Measurements from ENCODE around the gene HSF4.
A peak's percentile ranks its signal among the peaks of the same experiment; 100 is the strongest.
"Not testable (repeated sequence)": the region's sequence is repeated elsewhere in the genome, so short reads cannot be mapped to it uniquely, and the experiment has no call there.

Gene HSF4, protein sequence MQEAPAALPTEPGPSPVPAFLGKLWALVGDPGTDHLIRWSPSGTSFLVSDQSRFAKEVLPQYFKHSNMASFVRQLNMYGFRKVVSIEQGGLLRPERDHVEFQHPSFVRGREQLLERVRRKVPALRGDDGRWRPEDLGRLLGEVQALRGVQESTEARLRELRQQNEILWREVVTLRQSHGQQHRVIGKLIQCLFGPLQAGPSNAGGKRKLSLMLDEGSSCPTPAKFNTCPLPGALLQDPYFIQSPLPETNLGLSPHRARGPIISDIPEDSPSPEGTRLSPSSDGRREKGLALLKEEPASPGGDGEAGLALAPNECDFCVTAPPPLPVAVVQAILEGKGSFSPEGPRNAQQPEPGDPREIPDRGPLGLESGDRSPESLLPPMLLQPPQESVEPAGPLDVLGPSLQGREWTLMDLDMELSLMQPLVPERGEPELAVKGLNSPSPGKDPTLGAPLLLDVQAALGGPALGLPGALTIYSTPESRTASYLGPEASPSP

DNA sequence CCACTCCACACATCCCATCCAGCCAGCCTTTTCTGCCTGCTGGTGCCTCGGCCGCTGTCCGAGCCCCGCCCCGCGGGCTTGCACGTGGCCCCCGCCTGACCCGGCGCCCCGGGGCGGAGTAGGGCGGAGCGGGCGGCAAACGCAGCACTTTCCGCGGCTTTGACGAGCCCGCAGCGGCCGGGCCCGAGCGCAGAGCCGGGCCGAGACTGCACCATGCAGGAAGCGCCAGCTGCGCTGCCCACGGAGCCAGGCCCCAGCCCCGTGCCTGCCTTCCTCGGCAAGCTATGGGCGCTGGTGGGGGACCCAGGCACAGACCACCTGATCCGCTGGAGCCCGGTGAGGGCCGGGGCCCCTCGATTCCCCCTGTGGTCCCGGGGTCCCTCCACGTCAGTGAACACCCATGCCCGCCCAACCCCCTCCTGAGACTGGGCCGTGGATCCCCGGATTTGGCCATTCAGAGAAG lies at the start of gene HSF4:
HSF4 (plus strand) TSS at position 147 of the 463 bp plus-strand sequence; CDS start at position 214, 67 bp downstream.
- peak; percentile 81 for DNase-seq (ENCODE audit: low spot score)

DNA sequence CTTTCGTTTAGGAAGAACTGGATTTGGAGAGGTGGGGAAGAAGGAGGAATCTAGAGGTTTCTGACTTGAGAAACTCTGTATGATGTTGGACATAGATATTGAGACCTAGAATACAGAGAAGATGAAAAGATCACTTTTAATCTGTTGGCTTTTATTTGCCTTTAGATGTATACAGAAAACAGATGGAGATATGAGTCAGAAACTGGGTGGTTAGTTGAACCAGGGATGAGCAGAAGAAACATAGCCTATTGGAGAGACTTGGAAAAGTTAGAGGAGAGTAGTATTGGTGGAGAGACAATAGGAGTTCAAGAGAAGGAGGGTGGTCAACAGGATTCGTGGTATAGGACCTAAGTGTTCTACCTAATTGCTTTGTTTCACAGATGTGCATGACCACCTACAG lies 49.8 kb upstream of the HSF4 start:
- DNase-seq (ENCODE audit: low spot score), result no peak

DNA sequence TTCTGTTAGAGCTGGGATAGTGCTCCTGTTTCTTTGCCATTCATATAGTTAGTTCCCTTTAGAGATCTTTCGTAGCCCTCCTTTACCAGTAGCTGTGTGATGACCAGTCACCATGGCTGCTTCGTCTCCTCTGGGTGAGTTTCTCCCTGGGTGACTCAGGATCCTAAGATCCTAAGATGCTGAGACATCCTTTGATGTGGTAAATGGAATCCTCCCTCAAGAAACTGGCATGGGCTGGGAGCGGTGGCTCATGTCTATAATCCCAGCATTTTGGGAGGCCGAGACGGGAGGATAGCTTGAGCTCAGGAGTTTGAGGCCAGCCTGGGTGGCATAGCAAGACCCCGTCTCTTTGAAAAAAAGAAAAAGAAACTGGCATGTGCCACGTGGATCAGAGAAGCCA lies 48.9 kb upstream of the HSF4 start:
- peak; percentile 83 for DNase-seq (ENCODE audit: low spot score)

DNA sequence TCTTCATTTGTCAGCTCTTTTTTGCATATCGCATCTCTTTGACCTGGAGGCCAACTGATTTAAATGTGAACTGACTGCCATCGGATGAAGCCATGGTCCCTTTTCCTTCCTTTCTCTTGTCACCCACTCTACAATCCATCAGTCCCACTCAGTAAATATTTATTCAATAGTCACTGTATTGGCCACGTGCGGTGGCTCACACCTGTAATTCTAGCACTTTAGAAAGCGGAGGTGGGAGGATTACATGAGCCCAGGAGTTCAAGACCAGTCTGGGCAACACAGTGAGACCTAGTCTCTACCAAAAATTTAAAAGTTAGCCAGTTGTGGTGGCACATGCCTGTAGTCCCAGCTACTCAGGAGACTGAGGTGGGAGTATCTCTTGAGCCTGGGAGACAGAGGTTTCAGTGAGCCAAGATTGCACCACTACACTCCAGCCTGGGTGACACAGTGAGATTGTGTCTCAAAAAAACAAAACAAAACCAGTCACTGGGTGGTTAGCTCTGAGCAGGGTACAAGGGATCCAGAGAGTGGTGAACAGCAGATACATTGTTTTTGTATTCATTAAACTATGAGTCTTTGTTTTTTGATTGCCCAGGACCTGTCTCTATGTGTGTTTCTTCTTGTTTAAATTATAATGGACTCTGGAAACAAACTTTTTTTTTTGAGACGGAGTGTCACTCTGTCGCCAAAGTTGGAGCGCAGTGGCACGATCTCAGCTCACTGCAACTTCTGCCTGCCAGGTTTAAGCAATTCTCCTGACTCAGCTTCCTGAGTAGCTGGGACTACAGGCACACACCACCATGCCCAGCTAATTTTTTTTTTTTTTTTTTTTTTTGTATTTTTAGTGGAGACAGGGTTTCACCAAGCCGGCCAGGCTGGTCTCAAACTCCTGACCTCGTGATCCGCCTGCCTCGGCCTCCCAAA lies 47.9 kb upstream of the HSF4 start:
- DNase-seq (ENCODE audit: low spot score), result no peak

DNA sequence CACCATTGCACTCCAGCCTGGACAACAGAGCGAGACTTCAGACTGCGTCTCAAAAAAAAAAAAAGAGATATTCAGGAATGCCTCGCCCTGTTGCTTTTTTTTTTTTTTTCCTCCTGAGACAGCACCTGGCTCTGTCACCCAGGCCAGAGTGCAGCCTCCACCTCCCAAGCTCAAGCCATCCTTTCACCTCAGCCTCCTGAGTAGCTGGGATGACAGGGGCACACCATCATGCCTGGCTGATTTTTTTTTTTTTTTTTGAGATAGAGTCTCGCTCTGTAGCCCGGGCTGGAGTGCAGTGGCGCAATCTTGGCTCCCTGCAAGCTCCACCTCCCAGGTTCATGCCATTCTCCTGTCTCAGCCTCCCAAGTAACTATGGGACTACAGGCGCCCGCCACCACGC lies 46.8 kb upstream of the HSF4 start:
- no peak for DNase-seq (ENCODE audit: low spot score)

DNA sequence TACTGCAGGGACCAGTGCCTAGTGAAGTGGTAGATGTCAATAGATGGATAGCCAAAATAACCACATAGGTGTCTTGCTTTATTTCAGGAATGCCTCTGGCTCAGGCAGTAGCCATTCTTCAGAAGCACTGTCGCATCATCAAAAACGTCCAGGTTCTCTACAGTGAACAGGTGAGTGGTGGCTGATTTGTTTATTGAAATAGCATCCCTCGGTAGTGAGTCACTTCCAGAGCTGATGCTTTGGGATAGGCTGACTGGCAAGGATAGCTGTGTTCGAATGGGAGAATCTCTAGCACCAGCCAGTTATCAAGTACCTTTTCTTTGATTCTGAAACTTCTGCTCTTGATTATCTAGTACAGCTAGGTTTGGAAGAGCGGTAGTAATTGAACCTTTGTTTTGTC lies 44.5 kb upstream of the HSF4 start:
- DNase-seq (ENCODE audit: low spot score), result no peak

DNA sequence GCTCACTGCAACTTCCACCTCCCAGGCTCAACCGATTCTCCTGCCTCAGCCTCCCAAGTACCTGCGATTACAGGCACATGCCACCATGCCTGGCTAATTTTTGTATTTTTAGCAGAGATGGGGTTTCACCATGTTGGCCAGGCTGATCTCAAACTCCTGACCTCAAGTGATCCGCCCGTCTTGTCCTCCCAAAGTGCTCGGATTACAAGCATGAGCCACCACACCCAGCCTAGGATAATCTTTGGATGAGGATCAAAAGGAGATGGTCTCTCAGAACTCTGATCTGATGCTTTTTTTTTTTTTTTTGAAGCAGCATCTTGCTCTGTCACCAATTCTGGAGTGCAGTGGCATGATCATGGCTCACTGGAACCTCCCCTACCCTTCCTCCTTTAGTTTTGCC lies 41.7 kb upstream of the HSF4 start:
- DNase-seq (ENCODE audit: low spot score), result not testable (repeated sequence)

DNA sequence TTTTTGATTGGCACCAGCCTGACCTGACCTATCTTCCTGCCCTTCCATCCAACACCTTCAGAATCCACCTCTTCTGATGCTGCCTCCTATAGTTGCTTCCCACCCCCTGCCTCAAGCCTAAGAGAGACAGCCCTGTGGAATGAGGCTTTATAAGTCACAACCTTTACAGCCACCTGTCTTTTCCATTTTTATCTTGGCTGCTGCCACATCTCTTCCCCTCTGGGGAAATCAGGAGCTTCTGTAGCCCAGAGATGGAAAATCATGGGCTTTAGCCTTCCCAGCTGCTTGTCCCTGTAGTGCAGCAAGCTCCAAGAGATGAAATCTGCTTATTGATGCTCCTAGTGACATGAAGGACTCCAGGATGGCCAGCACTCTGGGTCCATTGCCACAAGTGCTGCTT lies 36.1 kb upstream of the HSF4 start:
- DNase-seq (ENCODE audit: low spot score), result no peak

DNA sequence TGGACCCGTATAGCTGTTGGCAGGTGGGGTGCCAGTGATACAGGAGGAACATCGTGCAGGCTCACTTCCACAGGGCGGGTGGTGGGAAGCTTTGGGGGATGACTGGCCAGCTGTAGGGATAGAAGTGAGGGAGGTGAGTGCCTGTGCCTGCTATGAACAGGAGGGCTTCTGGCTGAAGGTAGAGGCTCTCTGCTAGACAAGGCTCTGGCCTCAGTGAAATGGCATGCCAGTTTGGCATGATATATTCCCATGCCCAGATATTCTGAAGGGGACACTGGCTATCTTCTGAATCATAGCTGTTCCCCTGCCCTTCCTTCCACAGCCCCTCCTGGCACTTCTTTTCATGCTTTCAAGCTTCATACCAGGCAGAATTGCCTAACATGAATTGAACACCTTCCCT lies 35.7 kb upstream of the HSF4 start:
- DNase-seq (ENCODE audit: low spot score), result no peak

DNA sequence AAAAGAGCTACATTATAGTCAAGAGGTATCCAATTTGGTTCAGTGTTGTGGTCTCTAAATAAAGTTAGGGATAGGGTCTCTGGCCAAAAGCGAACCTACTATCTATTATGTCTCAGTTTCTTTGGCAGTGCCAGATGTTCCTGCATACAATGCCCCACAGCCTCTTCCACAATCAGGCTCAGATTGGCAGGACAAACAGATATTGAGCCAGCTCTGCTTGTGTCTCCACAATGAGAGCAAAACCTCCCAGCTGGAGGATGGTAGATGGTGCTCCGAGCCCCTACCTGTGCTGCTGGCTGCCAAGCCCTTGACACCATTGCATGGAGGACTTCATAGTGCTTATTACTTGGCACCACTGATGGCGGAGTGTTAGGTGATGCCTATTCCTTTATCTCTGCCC lies 35.1 kb upstream of the HSF4 start:
- no peak for DNase-seq (ENCODE audit: low spot score)

DNA sequence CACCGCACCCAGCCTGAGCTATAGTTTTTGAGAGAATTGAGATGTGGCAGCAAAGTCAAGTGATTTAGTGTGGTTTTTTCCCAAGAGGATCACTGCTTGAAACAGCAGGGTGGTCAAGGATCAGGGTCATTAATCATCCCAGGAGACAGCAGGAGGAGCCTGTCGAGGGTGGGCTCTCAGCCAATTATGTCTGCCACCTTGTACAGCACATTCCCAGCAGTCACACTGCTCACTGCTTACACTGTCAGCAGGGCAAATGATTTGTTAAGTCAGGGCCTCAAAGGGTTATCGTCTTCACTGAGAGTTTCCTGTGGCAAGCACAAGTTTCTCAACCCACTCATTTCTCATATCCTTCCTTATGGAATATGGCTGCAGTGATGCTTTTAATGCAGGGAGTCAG lies 26.9 kb upstream of the HSF4 start:
- no peak for DNase-seq (ENCODE audit: low spot score)

DNA sequence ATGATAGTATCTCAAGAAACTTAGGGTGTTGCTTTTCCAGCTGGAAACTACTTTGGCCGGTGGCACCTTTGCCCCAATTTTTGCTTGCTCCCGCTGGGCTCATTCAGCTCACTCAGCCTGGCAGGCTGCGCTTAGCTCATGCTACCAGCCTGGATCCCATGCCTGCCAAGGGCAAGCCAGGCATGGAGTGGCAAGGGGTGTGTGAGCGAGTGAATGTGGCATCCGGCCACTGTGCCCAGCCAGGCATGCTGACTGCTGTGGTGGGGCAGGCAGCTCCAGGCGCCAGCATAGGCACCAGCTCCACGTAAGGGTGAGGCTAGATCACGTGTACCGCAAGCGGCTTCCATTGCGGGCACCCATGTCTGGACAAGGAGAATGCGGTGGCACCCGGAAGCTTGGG lies 23.2 kb upstream of the HSF4 start:
- DNase-seq (ENCODE audit: low spot score), result no peak

DNA sequence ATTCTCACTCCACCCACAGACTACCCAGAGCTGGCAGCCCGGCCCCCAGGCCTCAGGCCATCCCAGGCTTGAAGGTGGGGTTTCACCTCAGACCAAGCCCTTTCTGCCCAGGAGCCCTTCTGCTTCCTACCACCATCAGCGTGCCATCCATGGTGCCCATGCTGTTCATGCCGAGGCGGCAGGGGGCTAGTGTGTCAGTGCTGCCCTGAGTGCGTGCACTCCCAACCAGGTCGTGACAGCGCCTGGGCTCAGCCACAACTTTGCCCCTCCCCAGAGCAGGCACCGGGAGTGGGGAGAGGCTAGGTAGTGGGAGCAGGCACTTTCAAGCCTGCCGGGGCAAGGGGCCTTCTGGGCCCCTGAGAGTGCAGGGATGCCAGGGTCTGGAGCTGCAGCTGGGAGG lies 22.2 kb upstream of the HSF4 start:
- DNase-seq (ENCODE audit: low spot score), result no peak

DNA sequence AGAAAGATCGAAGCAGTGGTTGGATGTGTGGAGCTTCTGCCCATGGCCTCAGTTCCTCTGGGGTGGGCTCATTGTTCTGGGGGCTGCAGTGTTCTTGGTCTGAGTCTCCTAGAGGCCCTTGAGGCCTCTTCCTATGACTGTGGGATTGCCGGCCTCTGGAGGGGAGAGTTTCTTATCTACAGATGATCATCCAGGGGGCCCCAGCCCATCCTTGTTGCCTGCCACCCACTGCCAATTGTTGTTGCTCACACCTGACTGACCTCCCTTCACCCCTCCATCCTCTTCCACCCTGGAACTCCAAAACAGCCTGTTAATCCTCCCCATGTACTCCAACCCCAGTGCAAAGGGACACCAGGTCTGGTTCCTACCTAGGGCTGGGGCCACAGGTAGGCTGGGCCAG lies 19.6 kb upstream of the HSF4 start:
- DNase-seq (ENCODE audit: low spot score), result no peak

DNA sequence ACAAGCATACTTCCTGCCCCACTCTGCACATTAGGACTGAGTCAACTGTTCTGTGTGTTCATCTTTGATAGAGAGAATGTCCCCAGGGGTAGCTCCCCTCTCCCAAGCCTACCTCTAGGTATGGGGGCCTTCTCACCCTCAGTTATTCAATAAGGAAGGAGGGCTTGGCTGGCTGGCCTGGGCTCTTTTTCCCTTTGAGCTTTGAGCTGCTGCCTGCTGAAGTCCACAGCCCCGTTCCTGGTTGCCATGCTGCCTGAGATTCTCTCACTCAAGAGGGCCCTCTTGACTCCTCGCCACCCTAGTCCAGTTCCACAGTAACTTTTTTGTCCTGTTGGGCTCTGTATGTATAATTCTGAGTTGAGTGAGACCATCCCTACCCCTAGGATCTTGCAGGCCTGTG lies 18.8 kb upstream of the HSF4 start:
- no peak for DNase-seq (ENCODE audit: low spot score)

DNA sequence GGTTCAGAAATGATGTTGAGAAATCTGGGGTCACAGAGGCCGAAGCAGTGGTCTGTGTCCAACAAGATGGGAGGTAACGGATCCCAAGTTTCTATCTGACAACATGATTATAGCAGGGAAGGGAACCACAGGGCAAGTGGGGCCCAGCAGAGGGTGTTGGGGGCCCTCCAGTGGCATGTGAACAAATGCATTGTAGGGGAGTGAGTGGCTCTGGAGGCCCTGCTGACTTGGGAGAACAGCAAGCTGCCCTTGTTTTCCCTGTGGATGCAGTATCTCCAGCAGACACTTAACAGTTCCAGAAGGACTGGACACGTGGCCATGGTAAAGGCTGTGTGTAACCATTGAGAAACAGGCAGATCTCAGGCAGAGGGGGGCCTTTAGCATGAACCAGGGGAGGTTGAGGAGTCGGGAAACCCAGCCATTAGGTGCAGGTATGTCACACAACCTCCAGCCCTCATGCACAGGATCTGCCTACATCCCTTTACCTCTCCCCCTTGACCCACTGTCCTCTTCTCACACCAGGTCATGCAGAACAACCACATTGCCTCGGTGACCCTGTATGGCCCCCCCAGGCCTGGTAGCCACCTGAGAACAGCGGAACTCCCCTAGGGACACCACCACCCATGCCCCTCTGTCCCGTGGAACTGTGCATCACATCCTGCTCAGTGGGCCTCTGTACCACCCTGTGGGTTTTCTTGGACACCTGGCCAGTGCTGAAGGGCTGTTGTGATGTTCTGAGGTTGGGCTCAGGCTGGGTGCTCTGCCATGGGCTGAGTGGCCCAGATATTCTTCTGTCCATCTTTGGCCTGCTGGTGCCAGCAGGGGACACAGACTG lies 17.8 kb upstream of the HSF4 start:
- no peak for DNase-seq (ENCODE audit: low spot score)

DNA sequence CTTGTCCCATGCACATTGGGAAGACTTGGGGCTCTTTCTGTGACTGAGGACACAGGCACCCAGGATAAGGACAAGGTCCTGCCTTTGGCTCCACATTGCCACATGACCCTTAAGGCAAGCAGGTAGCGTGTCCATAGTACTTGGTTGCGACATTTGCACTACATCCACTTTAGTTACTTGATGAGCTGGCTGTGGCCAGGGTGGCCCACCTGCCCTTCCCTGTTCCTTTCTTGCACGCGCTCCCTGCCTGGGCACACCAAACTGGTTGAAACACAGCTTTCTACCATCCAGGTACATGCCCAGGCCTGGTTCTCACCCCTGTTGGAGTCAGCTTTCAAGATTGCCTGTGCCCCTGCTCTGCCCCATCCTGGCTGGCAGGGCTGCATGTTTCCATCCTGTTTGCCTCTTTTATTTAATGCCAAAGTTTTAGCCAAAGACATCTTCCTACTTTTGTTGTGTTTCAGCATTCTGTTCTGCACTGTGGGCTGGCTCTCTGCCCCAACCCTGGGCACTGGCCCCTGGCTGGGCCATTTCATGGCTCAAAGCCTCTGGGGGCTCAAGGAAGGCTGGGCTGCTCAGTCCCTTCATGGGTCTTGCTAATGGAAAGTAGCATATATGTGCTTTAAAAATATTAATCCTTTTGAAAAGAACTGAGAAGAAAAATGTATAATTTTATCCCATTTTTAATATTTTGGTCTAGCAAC lies 17.0 kb upstream of the HSF4 start:
- DNase-seq (ENCODE audit: low spot score), result no peak

DNA sequence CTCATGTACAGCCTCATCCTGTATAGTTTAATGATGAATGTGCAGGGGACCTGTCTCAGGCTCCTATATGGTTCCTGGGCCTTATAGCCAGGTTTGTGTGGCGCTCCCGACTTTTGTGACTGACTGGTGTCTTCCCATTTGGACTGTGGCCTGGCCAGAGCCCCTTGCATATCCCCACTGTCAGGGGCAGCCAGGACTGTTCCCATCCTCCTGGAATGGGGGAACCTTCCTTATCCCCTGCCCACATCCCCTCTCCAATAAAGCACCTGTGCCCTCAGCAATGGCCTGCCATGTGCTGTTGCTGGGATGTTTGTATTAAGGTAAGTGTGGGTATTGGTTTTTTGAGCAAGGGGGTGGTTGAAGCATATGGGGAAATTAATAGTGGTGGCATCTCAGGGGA lies 16.3 kb upstream of the HSF4 start:
- DNase-seq (ENCODE audit: low spot score), result no peak

DNA sequence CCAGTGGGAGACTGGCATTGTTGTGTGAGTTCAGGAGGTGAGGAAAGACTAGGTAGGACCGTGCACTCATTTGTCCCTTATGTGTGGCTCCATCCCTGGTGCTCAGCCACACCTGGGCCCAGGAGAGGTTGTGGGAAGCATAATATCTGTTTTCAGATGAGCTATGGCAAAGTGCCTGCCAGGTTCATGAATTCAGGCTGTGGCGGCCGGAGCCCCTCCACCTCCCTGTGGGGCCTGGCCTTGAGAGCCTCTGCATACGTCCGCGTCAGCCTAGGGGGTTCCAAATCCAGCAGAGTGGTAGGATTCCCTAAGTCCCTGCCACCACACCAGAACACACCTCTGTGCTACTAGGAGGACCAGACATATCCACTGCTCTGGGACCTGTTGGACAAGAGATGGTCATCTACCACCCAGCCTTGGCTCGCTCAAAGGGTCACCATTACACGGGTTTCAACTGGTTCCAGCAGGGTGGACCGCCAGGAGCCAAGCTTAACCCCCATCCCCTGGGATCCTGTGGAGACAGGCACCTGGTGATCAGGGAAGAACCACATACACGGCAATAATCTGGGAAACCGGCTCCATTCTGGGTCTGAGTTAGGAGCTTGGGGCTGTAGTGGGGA lies 15.8 kb upstream of the HSF4 start:
- no peak for DNase-seq (ENCODE audit: low spot score)

DNA sequence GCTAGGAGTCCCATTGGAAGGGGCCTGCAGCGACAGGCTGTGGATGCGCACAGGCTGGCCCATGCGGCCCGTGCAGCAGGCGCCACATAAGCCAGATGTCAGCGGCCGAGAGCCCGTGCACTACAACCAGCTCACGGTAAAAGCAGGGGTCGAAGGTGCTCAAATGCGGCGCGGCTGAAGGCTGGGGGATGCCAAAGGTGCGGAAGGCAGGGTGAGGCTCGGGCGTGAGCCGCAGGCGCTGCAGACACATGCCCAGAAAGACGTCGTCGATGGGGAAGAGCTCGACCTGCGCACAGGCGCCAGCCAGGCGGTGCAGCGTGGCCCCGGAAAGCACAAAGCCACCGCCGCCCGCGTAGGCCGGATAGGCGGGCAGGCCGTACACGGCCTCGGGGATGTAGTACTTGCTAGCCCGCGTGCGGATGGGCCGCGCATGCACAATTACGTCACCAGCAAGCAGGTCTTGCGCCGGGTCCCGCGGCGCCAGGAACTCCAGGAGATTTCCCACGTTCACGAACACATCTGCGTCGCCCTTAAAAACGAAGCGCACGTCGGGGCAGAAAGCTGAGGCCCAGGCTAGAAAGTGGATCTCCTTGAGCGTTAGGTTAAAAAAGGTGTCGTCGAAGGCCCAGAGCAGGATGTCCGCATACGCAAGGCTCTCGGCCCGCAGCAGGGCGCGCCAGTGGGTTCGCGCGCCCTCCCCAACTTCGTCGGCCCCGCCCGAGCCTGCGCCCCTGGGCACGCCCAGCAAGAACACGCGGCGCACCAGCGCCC lies 15.1 kb upstream of the HSF4 start:
- DNase-seq (ENCODE audit: low spot score), result no peak

Data from AG20443 (cell line).